H1 (cell line): ENCODE measurements around the gene RMND5A. TPM values are rescaled to one million over a fixed set of nuclear protein-coding genes. Genes with fewer than 3 reads are reported as not detected.
A peak's percentile ranks its signal among the peaks of the same experiment; 100 is the strongest.

Source experiments
- BACH1 ChIP-seq: IDR thresholded peaks from 2 replicates; pipeline ENCODE4 v1.6.1; 2012; ENCODE audit warnings: low read length, improper control_type of control experiment
- BCL11A ChIP-seq, 2 experiments: IDR thresholded peaks; one replicate each; pipeline ENCODE4 v1.6.1; 2011; ENCODE audit warnings: low read depth in 2 of 2, low read length in 2 of 2, mild to moderate bottlenecking in 2 of 2
- BRCA1 ChIP-seq: IDR thresholded peaks from 2 replicates; pipeline ENCODE4 v1.6.1; 2012; ENCODE audit warnings: low read depth, low read length, improper control_type of control experiment
- CHD2 ChIP-seq: IDR thresholded peaks from 2 replicates; pipeline ENCODE4 v1.6.1; 2012; ENCODE audit warnings: low read length, improper control_type of control experiment
- CTBP2 ChIP-seq: IDR thresholded peaks from 2 replicates; pipeline ENCODE4 v1.7.0; 2011; ENCODE audit warnings: borderline replicate concordance, mild to moderate bottlenecking, moderate library complexity, mixed read lengths, low read length; ENCODE audit not compliant: insufficient read depth, insufficient read length
- EZH2 ChIP-seq: fragments of 200-600 bp; sonication (generic); IDR thresholded peaks from 2 replicates; pipeline ENCODE4 v1.7.1; 2012; ENCODE audit warnings: low read depth, mild to moderate bottlenecking, moderate library complexity, low read length, inconsistent platforms; ENCODE audit not compliant: severe bottlenecking
- KDM4A ChIP-seq: IDR thresholded peaks from one replicate; pipeline ENCODE4 v1.7.1; 2012; ENCODE audit warnings: low read depth, mild to moderate bottlenecking, moderate library complexity, low read length, inconsistent platforms; ENCODE audit not compliant: severe bottlenecking
- POU5F1 ChIP-seq: IDR thresholded peaks from 2 replicates; pipeline ENCODE4 v1.6.1; 2011; ENCODE audit warnings: low read depth, mild to moderate bottlenecking, low read length, moderate library complexity
- SUZ12 ChIP-seq: fragments of 200-600 bp; sonication (generic); IDR thresholded peaks from 2 replicates; pipeline ENCODE4 v1.6.1; 2012; ENCODE audit warnings: mild to moderate bottlenecking, inconsistent platforms, low read length, moderate library complexity, mixed read lengths
- TAF1 ChIP-seq: IDR thresholded peaks from 2 replicates; pipeline ENCODE4 v1.6.1; 2011; ENCODE audit warnings: mild to moderate bottlenecking, low read depth, low read length
- TBP ChIP-seq: IDR thresholded peaks from 2 replicates; pipeline ENCODE4 v1.6.1; 2011; ENCODE audit warnings: low read depth, low read length, improper control_type of control experiment
- YY1 ChIP-seq: IDR thresholded peaks from 2 replicates; pipeline ENCODE4 v1.6.1; 2011; ENCODE audit warnings: low read depth, mild to moderate bottlenecking, low read length
- polyA plus RNA-seq, 7 experiments: library from polyadenylated mRNA; depleted of rRNA in 3 of 7; stranded (reverse) in 5 of 7; unstranded in 2 of 7; fragments of >200 nt in 5 of 7; fragments of 200-250 nt in 2 of 7; gene quantifications; 1 replicate in 5 of 7; 2 replicates in 1 of 7; 4 replicates in 1 of 7; pipeline versions ENCODE4 v1.2.1 to v1.2.3, GENCODE V29; 2011 to 2013; ENCODE audit warnings: missing spikeins in 2 of 7, mixed read lengths in 2 of 7
- total RNA-seq: library from RNA; stranded (reverse); fragmentation: NEBNext Ultra II Directional; extraction: Animal tissue kit (Norgen Biotek cat#: 25700); gene quantifications from 2 replicates; pipeline ENCODE4 v1.2.1, GENCODE V29; 2021
- TF ChIP-seq, protein P1 (sequence below): fragments of 300-600 bp; sonication (generic); IDR thresholded peaks from 2 replicates; pipeline ENCODE4 v1.7.1; 2012; ENCODE audit warnings: low read length, moderate library complexity, mild to moderate bottlenecking, inconsistent platforms; ENCODE audit not compliant: insufficient replicate concordance

The RMND5A gene
- total and polyA plus RNA-seq, 2 of the 8 experiments (the other 6 are each of a cell fraction or from before 2014, with no cell fraction given): 21.0 to 66.2 TPM

DNA sequence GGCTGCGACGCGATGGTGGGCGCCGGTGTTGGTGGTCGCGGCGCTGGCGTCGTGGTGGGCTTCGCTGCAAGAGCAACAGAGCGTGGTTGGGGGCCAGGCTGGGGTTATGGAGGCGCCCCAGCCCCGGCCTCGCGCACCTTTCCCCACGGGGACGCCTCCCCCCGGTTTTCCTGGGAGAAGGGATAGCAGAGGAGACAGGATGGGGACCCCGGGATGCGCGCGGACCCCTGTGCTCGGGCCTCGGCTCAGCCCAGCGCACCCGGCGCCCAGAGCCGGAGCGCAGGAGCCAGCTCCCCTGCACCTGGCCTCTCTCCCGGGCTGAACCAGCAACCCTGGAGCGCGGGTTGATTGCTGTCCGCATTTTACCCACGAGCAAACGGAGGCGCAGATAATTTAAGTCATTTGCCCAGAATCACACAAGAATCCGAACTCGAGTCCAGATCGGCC lies 69.6 kb downstream of the RMND5A start (continued):
- TF ChIP-seq, protein P1, sequence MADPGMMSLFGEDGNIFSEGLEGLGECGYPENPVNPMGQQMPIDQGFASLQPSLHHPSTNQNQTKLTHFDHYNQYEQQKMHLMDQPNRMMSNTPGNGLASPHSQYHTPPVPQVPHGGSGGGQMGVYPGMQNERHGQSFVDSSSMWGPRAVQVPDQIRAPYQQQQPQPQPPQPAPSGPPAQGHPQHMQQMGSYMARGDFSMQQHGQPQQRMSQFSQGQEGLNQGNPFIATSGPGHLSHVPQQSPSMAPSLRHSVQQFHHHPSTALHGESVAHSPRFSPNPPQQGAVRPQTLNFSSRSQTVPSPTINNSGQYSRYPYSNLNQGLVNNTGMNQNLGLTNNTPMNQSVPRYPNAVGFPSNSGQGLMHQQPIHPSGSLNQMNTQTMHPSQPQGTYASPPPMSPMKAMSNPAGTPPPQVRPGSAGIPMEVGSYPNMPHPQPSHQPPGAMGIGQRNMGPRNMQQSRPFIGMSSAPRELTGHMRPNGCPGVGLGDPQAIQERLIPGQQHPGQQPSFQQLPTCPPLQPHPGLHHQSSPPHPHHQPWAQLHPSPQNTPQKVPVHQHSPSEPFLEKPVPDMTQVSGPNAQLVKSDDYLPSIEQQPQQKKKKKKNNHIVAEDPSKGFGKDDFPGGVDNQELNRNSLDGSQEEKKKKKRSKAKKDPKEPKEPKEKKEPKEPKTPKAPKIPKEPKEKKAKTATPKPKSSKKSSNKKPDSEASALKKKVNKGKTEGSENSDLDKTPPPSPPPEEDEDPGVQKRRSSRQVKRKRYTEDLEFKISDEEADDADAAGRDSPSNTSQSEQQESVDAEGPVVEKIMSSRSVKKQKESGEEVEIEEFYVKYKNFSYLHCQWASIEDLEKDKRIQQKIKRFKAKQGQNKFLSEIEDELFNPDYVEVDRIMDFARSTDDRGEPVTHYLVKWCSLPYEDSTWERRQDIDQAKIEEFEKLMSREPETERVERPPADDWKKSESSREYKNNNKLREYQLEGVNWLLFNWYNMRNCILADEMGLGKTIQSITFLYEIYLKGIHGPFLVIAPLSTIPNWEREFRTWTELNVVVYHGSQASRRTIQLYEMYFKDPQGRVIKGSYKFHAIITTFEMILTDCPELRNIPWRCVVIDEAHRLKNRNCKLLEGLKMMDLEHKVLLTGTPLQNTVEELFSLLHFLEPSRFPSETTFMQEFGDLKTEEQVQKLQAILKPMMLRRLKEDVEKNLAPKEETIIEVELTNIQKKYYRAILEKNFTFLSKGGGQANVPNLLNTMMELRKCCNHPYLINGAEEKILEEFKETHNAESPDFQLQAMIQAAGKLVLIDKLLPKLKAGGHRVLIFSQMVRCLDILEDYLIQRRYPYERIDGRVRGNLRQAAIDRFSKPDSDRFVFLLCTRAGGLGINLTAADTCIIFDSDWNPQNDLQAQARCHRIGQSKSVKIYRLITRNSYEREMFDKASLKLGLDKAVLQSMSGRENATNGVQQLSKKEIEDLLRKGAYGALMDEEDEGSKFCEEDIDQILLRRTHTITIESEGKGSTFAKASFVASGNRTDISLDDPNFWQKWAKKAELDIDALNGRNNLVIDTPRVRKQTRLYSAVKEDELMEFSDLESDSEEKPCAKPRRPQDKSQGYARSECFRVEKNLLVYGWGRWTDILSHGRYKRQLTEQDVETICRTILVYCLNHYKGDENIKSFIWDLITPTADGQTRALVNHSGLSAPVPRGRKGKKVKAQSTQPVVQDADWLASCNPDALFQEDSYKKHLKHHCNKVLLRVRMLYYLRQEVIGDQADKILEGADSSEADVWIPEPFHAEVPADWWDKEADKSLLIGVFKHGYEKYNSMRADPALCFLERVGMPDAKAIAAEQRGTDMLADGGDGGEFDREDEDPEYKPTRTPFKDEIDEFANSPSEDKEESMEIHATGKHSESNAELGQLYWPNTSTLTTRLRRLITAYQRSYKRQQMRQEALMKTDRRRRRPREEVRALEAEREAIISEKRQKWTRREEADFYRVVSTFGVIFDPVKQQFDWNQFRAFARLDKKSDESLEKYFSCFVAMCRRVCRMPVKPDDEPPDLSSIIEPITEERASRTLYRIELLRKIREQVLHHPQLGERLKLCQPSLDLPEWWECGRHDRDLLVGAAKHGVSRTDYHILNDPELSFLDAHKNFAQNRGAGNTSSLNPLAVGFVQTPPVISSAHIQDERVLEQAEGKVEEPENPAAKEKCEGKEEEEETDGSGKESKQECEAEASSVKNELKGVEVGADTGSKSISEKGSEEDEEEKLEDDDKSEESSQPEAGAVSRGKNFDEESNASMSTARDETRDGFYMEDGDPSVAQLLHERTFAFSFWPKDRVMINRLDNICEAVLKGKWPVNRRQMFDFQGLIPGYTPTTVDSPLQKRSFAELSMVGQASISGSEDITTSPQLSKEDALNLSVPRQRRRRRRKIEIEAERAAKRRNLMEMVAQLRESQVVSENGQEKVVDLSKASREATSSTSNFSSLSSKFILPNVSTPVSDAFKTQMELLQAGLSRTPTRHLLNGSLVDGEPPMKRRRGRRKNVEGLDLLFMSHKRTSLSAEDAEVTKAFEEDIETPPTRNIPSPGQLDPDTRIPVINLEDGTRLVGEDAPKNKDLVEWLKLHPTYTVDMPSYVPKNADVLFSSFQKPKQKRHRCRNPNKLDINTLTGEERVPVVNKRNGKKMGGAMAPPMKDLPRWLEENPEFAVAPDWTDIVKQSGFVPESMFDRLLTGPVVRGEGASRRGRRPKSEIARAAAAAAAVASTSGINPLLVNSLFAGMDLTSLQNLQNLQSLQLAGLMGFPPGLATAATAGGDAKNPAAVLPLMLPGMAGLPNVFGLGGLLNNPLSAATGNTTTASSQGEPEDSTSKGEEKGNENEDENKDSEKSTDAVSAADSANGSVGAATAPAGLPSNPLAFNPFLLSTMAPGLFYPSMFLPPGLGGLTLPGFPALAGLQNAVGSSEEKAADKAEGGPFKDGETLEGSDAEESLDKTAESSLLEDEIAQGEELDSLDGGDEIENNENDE: no peak
- peak; percentile 89 for TF ChIP-seq EZH2
- TF ChIP-seq SUZ12: peak; percentile 86
- no peak for TF ChIP-seq BACH1
- TF ChIP-seq YY1: no peak
- TF ChIP-seq BRCA1: no peak
- TF ChIP-seq KDM4A: peak; percentile 6
- TF ChIP-seq BCL11A (IDR thresholded peaks at IDR 0.05; ENCODE audit: low read depth in 2 of 2, low read length in 2 of 2): no peak
- TF ChIP-seq POU5F1: no peak
- TF ChIP-seq CTBP2: no peak
- TF ChIP-seq CHD2: no peak
- no peak for TF ChIP-seq TBP
- TF ChIP-seq TAF1: no peak
